HG02943 (cell line): ENCODE measurements around the gene TSEN34.
"Not testable (repeated sequence)": the region's sequence is repeated elsewhere in the genome, so short reads cannot be mapped to it uniquely, and the experiment has no call there.

ENCODE experiments used
- ATAC-seq: cut with Tn5 transposase; IDR thresholded peaks from one replicate; pipeline ENCODE4 v1.9.1; 2021; ENCODE audit warnings: mild to moderate bottlenecking, low read depth, moderate library complexity; ENCODE audit not compliant: unreplicated experiment

The TSEN34 gene

GRCh38 chr19:54207193-54207592 is 16.1 kb downstream of the TSEN34 start:
- not testable (repeated sequence) for ATAC-seq

- no peak for ATAC-seq
Measured at GRCh38 chr19:54207676-54207982, 16.5 kb downstream of the TSEN34 start.

- no peak for ATAC-seq
Measured at GRCh38 chr19:54207983-54208783, 17.1 kb downstream of the TSEN34 start.

- no peak for ATAC-seq
Measured at GRCh38 chr19:54208784-54209057, 17.6 kb downstream of the TSEN34 start.

- no peak for ATAC-seq
Measured at GRCh38 chr19:54209058-54209810, 18.1 kb downstream of the TSEN34 start.

- ATAC-seq = no peak
Measured at GRCh38 chr19:54209811-54210494, 18.8 kb downstream of the TSEN34 start.

- no peak for ATAC-seq
Measured at GRCh38 chr19:54211235-54211634, 20.1 kb downstream of the TSEN34 start.

- ATAC-seq = not testable (repeated sequence)
Measured at GRCh38 chr19:54214217-54214616, 23.1 kb downstream of the TSEN34 start.

GRCh38 chr19:54214734-54215133 is 23.6 kb downstream of the TSEN34 start:
- ATAC-seq = not testable (repeated sequence)

GRCh38 chr19:54216869-54217268 is 25.8 kb downstream of the TSEN34 start:
- ATAC-seq = no peak

- ATAC-seq = not testable (repeated sequence)
Measured at GRCh38 chr19:54217517-54218247, 26.6 kb downstream of the TSEN34 start.

GRCh38 chr19:54218259-54218658 is 27.2 kb downstream of the TSEN34 start:
- no peak for ATAC-seq

- ATAC-seq = no peak
Measured at GRCh38 chr19:54218960-54219661, 28.0 kb downstream of the TSEN34 start.

- ATAC-seq = not testable (repeated sequence)
Measured at GRCh38 chr19:54219702-54220101, 28.6 kb downstream of the TSEN34 start.

GRCh38 chr19:54221947-54222346 is 30.8 kb downstream of the TSEN34 start:
- not testable (repeated sequence) for ATAC-seq

GRCh38 chr19:54222474-54223276 is 31.6 kb downstream of the TSEN34 start, which contains the start of gene LILRB3:
LILRB3 (minus strand) TSS chr19:54223007; CDS start chr19:54222976, 31 bp downstream.
- ATAC-seq = not testable (repeated sequence)

- not testable (repeated sequence) for ATAC-seq
Measured at GRCh38 chr19:54223277-54223936, 32.3 kb downstream of the TSEN34 start.

GRCh38 chr19:54223937-54224281 is 32.8 kb downstream of the TSEN34 start:
- not testable (repeated sequence) for ATAC-seq

GRCh38 chr19:54224619-54225018 is 33.5 kb downstream of the TSEN34 start:
- ATAC-seq = not testable (repeated sequence)
